Endothelial cell (in vitro differentiated cells): ENCODE measurements around the gene DSTYK. TPM values are rescaled to one million over a fixed set of nuclear protein-coding genes. Genes with fewer than 3 reads are reported as not detected.
A peak's percentile ranks its signal among the peaks of the same experiment; 100 is the strongest.
"Not testable (repeated sequence)": the region's sequence is repeated elsewhere in the genome, so short reads cannot be mapped to it uniquely, and the experiment has no call there.

Source experiments
- DNase-seq: peaks from one replicate; pipeline ENCODE4 v3.0.0; 2021; ENCODE audit warnings: low spot score
- H3K27ac Mint-ChIP-seq: one replicate; pipeline ENCODE4 v1.8.0; 2021; ENCODE audit warnings: mixed read lengths, inconsistent platforms; ENCODE audit not compliant: unreplicated experiment
- H3K27me3 Mint-ChIP-seq: one replicate; pipeline ENCODE4 v1.8.0; 2021; ENCODE audit warnings: mild to moderate bottlenecking, moderate library complexity, mixed read lengths, inconsistent platforms; ENCODE audit not compliant: unreplicated experiment
- H3K36me3 Mint-ChIP-seq: one replicate; pipeline ENCODE4 v1.8.0; 2021; ENCODE audit warnings: mild to moderate bottlenecking, low read depth, mixed read lengths, inconsistent platforms; ENCODE audit not compliant: unreplicated experiment
- H3K4me1 Mint-ChIP-seq: one replicate; pipeline ENCODE4 v1.8.0; 2021; ENCODE audit warnings: mild to moderate bottlenecking, mixed read lengths, inconsistent platforms; ENCODE audit not compliant: unreplicated experiment
- H3K4me3 Mint-ChIP-seq: one replicate; pipeline ENCODE4 v1.8.0; 2021; ENCODE audit warnings: mild to moderate bottlenecking, mixed read lengths, inconsistent platforms; ENCODE audit not compliant: unreplicated experiment
- H3K9me3 Mint-ChIP-seq: one replicate; pipeline ENCODE4 v1.8.0; 2021; ENCODE audit warnings: mixed read lengths, inconsistent platforms; ENCODE audit not compliant: unreplicated experiment
- total RNA-seq: library from RNA; stranded (reverse); fragmentation: NEBNext Ultra II Directional; extraction: Animal tissue kit (Norgen Biotek cat#: 25700); gene quantifications from one replicate; pipeline ENCODE4 v1.2.1, GENCODE V29; 2021; ENCODE audit not compliant: unreplicated experiment
- TF ChIP-seq, protein P1 (sequence below): fragments of 200-600 bp; sonication (generic); IDR thresholded peaks from one replicate; pipeline ENCODE4 v1.5.0; 2021; ENCODE audit warnings: antibody characterized with exemption; ENCODE audit not compliant: unreplicated experiment

DSTYK gene
- total RNA-seq, 1 donor from 2014 or later = 12.2 TPM

DNA sequence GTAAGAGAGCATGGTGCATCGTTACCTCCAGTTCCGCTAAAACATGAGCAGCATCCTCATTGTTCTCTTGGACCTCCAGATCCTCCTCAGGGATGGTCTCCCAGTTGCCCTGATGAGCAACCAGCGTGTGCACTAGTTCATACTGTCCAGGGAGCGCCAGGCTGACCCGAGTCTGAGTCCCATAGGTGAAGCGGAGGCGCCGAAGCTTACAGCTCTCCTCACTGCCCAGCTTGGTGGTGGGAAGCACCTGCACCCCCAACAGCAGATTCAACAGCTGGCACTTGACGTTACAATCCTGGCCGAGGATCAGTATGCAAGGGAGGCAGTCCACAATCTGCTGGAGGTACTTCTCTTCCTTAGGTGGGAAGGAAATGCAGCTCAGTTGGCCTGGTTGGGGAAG lies 24.1 kb downstream of the DSTYK start:
- Mint-ChIP-seq H3K4me1 (peaks cover 49% of the 10 kb centered on the region), H3K36me3 (no peaks in the 10 kb centered on the region), H3K4me3 (no peak overlapping the region), H3K9me3 (no peaks in the 10 kb centered on the region), H3K27me3 (peaks cover 2% of the 10 kb centered on the region), H3K27ac (no peak overlapping the region)
- no peak for DNase-seq
- TF ChIP-seq, protein P1, sequence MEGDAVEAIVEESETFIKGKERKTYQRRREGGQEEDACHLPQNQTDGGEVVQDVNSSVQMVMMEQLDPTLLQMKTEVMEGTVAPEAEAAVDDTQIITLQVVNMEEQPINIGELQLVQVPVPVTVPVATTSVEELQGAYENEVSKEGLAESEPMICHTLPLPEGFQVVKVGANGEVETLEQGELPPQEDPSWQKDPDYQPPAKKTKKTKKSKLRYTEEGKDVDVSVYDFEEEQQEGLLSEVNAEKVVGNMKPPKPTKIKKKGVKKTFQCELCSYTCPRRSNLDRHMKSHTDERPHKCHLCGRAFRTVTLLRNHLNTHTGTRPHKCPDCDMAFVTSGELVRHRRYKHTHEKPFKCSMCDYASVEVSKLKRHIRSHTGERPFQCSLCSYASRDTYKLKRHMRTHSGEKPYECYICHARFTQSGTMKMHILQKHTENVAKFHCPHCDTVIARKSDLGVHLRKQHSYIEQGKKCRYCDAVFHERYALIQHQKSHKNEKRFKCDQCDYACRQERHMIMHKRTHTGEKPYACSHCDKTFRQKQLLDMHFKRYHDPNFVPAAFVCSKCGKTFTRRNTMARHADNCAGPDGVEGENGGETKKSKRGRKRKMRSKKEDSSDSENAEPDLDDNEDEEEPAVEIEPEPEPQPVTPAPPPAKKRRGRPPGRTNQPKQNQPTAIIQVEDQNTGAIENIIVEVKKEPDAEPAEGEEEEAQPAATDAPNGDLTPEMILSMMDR = no peak

DNA sequence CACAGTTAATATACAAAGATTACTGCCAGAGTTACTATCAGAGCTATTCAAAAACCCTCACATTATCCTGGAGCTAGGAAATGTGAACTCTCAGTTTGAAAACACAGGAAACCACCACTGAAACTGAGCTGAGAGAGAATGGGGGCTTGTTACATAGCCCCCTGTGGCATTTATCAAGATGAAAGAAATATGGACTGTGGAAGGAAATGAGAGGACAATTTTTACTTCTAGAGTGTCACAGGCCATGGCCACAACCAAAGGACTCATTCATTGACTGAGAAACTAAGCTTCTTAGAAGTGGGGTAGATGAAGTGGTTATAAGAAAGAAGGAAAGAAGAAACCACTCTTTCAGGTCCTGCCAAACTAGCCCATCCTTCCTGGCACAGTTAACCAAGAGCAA lies 25.3 kb downstream of the DSTYK start:
- Mint-ChIP-seq H3K4me1 (peaks cover 49% of the 10 kb centered on the region), H3K27ac (no peak overlapping the region), H3K9me3 (no peaks in the 10 kb centered on the region), H3K27me3 (peaks cover 2% of the 10 kb centered on the region), H3K36me3 (no peaks in the 10 kb centered on the region), H3K4me3 (no peak overlapping the region)
- DNase-seq = no peak
- TF ChIP-seq, protein P1 = no peak

DNA sequence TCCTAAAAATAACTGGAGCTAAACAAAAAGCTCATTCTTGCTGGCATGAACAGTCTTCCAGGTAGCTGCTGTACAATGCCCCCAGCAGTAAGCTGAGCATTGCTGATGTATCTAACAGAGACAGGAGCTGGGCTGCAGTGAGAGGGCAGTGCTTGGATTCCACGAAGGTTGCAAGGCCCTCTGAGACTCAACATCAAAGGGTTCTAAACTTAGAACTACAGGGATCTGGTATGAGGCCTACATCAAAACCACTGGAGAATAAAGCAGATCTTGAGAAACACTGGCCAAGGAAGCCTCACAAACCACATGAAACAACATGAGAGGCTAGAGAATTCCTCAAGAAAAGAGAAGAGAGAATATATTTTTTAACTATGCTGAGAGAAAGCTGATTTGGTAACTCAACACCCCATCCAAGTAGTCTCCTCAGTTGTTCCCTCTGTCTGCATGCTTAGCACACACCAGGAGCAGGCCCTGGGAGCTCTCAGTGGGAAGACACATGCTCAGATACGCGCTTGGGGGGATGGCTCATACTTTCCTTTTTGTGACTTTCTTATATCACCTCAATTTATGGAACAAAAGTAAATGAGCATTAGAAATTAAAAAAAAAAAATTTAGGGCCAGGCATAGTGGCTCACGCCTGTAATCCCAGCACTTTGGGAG lies 27.7 kb downstream of the DSTYK start:
- TF ChIP-seq, protein P1 = no peak
- Mint-ChIP-seq H3K36me3 (peaks cover 3% of the 10 kb centered on the region), H3K4me3 (no peak overlapping the region), H3K27ac (peak overlapping the region; percentile 54), H3K27me3 (peaks cover 2% of the 10 kb centered on the region), H3K4me1 (peaks cover 43% of the 10 kb centered on the region), H3K9me3 (no peaks in the 10 kb centered on the region)
- no peak for DNase-seq

DNA sequence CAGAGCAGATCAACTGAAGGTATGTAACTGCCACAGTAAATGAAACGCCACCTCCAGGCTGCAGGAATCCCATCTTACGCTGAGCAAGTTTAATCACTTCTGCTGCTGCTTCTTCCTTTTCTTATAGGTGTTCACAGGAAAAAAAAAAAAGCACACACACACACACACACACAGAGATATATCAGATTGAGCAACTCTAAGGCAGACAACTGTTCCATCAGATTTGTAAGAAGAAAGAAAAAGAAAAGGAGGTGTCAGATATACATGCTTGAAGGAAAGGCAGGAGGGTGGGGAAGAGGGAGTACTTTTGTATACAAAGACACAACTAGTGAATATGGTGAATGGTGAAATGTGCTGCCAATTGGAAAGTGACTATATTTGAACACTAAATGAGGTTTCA lies 28.6 kb downstream of the DSTYK start:
- Mint-ChIP-seq H3K27me3 (peaks cover 2% of the 10 kb centered on the region), H3K4me1 (peaks cover 40% of the 10 kb centered on the region), H3K4me3 (no peak overlapping the region), H3K9me3 (no peaks in the 10 kb centered on the region), H3K36me3 (peaks cover 3% of the 10 kb centered on the region), H3K27ac (no peak overlapping the region)
- TF ChIP-seq, protein P1 = no peak
- no peak for DNase-seq

DNA sequence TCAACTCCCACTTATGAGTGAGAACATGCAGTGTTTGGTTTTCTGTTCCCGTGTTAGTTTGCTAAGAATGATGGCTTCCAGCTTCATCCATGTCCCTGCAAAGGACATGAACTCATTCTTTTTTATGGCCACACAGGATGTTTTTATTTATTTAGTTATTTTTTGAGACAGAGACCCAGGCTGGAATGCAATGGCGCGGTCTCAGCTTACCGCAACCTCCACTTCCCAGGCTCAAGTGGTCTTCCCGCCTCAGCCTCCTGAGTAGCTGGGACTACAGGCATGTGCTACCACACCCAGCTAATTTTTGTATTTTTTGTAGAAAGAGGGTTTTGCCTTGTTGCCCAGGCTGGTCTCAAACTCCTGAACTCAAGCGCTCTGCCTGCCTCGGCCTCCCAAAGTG lies 31.2 kb downstream of the DSTYK start:
- peaks cover 26% of the 10 kb centered on the region for H3K4me1 Mint-ChIP-seq
- not testable (repeated sequence) for DNase-seq, H3K27ac Mint-ChIP-seq, H3K9me3 Mint-ChIP-seq, H3K36me3 Mint-ChIP-seq, H3K4me3 Mint-ChIP-seq, H3K27me3 Mint-ChIP-seq
